CD4-positive, alpha-beta T cell treated with Interleukin-21 for 1 hour (primary cell): ENCODE data around the gene MRPS24.
"Not testable (repeated sequence)": the region's sequence is repeated elsewhere in the genome, so short reads cannot be mapped to it uniquely, and the experiment has no call there.

ENCODE experiments used
- DNase-seq: peaks from one replicate; pipeline ENCODE4 v3.0.0-alpha.2; 2020

The MRPS24 gene

DNA sequence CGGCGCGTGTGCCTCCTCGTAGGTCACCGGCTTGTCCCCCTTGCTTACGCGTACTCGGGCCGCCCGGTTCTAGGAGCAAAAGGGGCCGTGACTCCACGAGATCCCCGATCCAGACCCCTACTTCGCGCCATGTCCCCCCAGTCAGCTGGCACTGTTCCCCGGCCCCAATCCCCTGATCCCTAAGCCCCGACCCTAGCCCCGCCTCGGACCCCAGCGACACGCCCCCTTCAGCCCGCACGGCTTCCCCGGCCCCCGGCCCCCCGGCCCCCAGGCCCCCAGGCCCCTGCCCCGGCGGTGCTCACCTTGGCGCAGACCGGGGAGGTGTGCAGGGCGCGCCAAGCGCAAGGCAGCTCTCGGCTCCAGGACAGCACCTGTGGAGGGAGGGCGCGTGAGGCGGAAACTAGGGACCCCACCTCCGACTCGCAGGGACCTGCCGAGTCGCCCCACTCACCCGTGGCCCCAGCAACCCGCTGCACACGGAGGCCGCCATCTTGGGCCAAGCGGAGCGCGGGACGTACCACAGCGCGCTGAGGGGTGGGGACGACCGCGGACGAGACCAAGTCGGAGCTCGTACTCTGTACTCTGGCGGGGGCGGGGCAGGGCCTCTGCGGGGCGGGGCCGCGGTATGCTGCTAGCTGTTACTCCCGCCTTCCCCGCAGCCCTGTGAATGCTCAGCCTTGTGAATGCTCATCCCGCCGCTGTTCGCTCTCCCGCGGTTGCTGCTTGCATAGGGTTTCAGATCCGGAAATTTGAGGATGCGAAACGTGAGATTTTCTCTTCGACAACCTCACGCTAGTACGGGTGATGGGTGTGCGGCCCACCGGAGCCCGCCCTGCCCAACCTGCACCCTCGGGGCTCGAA, at the start of gene MRPS24:
MRPS24 (minus strand) TSS at position 512 of the 861 bp plus-strand sequence; CDS start at position 490, 22 bp downstream.
- peak; percentile 95 for DNase-seq

DNA sequence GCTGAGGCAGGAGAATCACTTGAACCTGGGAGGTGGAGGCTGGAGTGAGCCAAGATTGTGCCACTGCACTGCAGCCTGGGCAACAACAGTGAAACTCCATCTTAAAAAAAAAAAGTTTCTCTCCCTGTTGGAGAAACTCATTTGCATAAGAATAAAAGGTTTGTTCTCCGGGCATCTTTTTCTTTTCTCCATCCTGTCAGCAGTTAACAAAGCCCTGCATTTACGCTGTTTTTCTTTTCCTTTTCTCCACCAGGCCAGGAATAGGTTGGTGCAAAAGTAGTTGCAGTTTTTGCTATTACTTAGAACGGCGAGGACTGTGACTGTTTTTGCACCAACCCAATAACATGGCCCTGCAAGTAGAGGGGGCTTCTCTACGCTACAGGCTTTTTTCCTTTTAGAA, 46.6 kb upstream of the MRPS24 start:
- no peak for DNase-seq

DNA sequence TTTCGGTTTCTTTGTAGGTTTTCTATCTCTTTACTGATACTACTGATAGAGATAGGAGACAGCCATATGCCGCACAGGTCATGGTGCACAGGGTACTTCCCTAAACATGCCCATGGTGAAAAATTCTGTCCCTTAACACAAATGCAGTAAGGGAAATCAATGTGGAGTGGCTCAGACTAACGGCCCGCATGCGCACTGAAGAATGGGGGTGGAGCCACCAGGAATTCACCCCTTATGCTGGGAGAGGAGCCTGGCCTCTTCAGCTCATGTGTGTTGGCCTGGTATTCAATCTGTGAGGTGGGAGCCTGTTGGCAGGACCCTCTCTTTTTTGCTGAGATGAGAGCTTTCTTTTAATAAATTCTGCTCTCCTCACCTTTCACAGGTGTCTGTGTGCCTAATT, 45.5 kb upstream of the MRPS24 start:
- no peak for DNase-seq

DNA sequence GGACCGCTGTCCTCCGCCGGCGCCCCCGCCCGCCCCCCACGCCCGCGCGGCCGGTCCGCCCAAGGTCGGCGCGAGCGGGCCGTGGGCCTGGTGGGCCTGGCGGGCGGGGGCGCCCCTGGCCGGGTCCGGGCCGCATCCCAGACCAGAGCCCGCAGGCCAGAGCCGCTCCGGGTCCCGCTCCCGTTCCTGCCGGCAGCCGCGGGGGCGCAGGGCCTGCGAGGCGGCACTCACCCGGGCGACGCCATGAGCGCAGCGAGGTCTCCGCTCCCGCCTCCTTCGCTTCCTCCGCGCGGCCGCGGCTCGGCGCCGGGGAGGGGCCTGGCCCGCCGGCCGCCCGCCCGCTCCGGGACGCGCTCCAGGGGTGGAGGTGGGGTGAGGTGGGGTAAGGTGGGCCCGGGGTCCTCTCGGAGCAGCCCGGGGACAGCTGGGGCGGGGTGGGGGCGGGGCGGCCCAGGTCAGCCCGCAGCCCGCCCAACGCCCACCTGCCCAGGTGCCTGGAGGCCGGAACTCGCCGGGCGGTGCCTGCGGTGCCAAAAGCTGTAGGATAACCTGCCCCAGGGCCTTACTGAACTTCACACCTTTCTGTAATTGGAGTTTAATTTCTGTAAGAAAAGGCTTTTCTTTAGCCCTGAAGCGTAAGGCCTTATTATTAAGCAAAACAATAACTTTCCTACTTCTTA, 37.2 kb upstream of the MRPS24 start, which contains the start of gene URGCP:
URGCP (minus strand) TSS at position 266 of the 680 bp plus-strand sequence; CDS start at position 245, 21 bp downstream.
- peak; percentile 52 for DNase-seq

DNA sequence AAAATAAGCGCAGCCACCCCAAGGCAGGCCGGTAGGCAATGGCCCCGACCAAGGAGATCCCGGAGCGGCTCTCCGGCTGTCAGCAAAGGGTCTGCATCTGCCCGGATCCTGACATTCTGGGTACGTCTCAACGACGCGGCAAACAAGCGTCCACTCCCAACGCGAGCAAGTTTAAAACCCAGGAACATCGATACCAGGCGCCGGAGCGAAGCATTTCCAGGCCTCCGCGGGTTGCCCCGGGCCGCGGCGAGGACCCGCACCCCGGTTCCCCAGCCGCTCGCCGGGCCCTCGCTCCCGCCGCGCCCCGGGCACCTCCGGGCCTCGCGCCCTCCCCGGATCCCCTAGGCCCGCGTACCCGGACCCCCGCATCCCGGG, 36.6 kb upstream of the MRPS24 start:
- DNase-seq: peak; percentile 4

DNA sequence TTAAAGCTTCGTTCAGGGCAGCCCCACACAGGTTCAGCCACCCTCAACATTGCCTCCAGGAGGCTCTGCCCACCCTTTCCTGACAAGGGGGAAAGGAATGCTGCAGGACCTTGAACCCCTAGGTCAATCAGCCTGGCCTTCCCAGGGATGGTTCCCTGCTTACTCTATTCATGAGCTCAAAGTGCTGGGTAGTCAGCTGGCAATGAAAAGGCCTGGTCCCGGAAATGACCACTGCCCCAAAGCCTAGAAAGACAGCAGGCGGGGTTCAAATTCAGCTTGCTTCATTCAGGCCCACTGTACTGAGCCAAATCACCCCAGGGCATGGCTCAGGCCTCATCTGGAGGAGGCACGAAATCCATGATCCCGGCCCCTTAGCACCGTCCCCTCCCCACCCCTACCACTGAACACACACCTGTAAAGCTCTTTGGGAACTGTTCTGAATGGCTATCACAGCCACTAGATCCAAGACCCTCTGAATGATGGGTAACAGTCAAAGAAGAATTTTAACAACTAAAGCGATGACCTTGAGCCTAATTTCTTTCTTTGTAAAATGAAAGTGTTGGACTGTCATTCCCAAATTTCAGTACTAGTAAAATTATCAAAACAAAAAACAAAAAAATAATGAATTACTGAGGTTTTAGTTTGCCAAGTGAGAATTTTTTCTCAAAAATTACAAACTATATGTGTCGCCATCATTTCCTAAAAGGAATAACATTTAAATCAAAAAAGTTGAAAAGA, 36.1 kb upstream of the MRPS24 start:
- DNase-seq: no peak

DNA sequence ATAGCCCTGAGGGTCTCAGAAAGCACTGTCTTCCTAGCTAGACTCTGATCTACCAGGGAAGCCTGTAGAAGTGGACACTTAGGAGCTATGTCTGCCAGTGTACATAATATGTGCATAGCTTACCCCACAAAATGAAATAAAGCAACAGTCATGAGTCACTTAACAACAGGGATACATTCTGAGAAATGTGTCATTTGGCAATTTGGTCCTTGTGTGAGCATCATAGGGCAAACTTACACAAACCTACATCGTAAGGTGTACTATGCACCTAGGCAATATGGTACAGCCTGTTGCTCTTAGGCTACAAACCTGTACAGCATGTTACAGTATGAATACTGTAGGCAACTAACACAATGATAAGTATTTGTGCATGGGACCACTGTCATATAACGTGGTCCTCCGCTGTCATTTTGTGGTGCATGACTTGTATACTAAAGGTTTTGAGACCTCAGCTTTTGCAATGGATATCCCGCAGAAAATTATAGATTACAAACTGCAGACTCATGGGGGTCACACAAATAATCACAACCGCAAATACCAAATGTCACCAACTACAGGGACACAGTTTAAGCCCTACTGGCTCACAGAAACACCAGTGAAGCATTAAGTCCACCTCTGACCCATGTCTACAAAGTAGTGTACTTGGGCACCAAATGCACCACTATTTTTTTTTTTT, 35.4 kb upstream of the MRPS24 start:
- DNase-seq: no peak

DNA sequence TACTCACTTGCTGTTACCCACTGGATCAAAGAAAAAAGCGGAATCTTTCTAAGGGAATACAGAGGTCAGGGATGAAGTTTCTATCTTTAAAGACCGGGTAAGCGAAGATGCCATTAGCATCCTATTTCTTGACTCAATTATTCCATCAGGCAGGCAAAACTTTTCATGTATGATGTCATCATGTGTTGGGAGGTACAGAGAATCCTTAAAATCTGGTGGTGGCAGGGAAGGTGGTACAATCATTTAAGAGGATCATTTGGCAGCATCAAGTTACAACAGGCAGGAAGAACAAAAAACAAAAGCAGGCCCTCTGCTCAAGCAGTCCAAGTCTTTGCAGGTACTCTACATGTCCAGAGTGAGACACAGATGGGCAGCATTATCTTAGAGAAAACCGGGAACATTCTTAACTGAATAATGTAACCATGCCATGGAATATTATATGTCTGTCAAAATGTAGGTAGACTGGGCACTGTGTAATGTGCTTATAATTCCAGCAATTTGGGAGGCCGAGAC, 33.3 kb upstream of the MRPS24 start:
- no peak for DNase-seq

DNA sequence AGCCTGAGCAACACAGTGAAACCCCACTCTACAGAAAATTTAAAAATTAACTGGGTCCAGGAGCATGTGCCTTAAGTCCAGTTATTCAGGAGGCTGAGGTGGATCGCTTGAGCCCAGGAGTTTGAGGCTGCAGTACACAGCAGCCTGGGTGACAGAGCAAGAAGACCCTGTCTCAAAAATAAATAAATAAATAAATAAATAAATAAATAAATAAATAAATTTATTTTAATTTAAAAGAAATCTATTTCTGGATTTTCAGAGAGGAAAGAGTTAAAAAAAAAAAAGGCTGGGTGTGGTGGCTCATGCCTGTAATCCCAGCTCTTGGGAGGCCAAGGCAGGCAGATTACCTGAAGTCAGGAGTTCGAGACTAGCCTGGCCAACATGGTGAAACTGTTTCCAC, 29.3 kb upstream of the MRPS24 start:
- not testable (repeated sequence) for DNase-seq

DNA sequence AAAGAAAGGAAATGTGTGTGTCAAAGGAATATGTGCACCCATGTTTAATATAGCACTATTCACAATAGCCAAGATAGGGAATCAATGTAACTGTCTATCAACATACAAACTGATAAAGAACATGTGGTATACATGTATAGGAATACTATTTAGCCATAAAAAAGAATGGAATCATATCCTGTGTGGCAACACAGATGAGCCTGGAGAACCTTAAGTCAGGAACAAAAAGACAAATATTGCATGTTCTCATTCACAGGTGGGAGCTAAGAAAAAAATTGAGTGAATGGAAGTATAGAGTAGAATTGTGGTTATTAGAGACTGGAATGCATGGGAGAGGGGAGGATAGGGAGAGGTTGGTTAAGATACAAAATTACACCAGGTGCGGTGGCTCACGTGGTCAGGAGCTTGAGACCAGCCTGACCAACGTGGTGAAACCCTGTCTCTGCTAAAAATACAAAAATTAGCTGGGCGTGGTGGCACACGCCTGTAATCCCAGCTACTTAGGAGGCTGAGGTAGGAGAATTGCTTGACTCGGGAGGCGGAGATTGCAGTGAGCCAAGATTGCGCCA, 26.6 kb upstream of the MRPS24 start:
- DNase-seq: no peak

DNA sequence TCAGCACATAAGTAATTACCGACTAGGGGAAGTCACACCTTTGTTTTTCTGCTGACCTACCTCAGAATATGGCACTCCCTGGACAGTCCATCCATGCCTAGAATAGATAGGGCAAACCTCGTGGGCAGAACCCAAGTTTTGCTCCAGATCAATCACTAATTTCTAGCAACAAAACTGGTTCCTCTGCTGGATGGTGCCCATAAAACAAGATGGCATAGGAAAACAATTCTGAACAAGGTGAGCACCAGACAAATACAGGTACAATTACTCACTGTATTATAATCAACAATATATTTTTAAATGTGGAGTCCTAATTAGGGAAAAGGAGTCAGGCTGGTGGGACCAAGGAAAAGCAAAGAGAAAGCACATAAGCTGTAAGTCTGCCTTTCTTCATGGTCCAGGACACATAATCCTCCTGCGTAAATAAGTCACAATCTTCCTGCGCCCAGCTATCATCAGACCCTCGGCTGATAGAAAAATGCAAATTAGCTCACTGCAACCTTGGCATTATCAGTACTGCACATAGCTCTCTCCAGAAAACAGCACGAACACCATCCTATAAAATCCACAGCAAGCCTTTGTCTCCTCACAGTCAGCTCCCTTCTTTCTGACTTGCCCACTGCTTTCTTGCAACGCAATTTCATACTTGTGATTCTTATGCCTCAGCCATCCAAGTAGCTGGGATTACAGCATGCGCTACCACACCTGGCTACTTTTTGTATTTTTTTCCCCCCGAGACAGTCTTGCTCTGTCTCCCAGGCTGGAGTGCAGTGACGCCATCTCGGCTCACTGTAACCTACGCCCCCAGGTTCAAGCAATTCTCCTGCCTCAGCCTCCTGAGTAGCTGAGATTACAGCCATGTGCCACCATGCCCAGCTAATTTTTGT, 22.0 kb upstream of the MRPS24 start:
- DNase-seq: no peak

DNA sequence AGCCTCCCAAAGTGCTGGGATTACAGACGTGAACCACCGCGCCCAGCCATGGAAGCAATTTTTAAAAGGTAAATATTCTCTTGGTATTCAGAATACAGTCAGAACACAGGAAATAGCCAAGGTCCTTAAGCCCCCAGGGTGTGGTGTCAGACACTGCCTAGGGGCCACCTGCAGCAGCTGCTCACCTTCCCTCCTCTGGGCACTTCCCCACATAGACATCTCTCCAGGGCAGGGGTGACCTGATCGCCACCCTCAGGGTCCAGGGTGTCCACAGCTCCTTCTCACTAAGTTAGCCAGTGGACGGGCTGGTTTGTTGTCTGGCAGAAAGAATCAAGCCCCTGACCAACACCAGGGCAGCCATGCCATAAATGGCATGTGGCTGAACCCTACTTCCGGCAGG, 21.2 kb upstream of the MRPS24 start:
- DNase-seq: no peak

DNA sequence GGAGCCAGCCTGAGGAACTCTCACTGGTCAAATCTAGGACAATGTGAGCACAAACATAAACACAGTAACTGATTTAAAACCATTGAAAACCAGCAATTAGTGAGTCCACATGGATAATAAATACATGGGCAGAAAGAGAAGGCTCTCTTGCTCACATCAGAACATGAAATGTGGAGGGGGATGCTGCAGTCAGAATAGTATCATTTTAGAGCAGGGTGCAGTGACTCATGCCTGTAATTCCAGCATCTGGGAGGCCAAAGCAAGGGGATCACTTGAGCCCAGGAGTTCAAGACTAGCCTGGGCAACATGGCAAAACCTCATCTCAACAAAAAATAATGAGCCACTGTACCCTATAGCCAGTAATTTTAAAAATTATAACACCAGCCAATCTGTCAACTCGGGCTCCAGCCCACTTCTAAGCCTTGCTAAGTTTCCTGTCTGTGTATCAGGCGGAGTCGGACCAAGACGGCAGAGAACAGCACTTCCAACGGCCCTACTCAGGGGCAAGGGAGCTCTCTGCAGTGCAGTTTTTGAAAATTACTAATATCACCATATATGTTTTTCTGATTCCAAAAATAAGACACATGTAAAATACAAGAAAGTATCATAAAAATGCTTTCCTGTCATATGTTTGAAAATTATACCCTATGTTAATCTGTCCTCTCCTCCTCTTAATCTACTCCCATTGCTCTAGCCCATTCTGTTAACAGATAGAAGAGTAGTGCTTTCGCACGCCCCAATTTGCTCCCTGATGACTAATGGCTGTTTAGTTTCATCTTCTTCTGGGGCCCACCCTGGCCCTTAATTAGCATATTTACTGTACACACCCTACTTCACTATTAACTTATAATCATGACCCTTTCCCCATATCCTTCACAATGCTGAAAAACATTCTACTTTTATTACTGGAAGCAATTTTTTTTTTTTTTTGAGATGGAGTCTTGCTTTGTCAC, 20.0 kb upstream of the MRPS24 start:
- no peak for DNase-seq

DNA sequence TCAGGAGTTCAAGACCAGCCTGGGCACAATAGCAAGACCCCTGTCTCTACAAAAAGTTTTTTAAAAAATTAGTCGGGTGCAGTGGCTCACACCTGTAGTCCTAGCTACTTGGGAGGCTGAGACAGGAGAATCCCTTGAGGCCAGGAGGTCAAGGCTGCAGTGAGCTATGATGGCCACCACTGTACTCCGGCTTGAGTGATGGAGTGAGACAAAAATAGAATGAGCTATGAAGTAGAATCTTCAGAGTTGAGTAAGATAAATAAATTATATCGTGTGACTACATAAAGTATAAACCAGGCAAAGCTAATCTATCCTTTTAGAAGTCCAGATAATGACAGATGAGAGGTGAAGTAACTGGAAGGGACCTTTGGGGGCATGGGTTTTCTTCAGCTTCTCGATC, 15.3 kb upstream of the MRPS24 start:
- no peak for DNase-seq

DNA sequence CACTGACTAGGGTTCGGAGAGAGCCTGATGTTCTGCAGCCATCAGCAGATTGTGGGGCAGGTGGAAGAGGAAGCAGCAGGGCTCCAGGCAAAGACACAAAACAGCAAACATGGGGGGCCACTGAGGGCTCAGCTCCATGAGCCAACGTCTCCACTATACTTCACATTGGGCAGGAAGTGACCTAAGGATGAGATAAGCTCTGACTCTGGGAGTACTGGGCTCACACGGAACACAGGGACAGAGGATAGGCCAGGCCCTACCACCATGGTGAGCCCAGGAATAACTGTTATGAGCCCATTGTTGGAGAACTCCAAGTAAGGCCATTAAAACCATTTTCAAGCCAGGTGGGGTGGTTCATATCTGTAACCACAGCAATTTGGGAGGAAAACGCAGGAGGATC, 14.9 kb upstream of the MRPS24 start:
- DNase-seq: no peak

DNA sequence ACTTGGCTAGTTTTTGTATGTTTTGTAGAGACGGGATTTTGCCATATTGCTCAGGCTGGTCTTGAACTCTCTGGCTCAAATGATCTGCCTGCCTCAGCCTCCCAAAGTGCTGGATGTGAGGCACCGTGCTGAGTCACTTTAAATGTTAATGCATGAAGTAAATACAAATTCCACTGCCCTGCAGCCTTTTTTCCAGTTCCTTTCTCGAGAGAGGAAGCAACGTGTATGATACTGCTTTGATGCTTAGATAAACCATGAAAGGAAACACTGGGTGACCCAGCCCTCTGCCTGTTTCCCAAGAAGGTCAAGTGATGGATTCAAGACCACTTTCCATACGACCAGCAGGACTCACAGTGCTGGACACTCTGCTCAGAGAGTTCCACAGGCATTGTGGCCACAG, 11.3 kb upstream of the MRPS24 start:
- DNase-seq: no peak

DNA sequence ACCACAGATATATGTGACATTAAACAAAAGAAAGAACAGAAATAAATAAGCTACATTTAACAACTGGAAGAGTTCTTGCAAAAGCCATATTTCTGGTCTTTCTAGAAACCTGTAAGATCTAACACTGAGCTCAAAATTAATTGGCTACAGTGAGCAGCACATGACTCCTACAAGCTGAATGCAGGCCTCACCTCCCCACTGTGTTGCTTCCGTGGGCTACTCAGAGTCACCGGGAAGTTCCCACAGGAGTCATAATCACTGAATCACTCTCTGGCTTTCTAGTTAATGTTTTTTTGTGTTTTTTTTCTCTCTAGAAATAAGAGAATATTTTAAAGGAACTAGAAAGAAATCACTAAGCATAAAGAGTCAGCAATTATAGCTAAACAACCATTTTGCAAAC, 10.2 kb upstream of the MRPS24 start:
- no peak for DNase-seq

DNA sequence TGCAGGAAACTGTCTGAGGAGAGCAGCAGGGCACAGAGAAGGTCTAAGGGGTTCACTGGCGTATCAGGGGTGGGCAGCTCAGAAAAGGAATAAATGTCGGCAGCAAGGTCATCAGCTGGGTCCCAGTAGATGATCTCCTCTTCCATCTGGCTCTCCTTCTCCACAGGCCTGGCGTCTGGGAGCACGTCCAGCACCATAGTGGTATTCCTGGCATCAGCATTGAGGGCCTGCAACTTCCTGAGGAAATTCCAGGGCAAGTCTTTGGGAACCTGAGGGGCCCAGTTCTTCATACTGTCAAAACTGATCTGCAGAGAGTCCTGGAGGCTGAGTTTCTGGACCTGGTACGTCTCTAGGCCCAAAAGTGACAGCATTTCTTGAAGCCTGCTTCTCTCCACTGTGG, 9.6 kb upstream of the MRPS24 start:
- DNase-seq: no peak

DNA sequence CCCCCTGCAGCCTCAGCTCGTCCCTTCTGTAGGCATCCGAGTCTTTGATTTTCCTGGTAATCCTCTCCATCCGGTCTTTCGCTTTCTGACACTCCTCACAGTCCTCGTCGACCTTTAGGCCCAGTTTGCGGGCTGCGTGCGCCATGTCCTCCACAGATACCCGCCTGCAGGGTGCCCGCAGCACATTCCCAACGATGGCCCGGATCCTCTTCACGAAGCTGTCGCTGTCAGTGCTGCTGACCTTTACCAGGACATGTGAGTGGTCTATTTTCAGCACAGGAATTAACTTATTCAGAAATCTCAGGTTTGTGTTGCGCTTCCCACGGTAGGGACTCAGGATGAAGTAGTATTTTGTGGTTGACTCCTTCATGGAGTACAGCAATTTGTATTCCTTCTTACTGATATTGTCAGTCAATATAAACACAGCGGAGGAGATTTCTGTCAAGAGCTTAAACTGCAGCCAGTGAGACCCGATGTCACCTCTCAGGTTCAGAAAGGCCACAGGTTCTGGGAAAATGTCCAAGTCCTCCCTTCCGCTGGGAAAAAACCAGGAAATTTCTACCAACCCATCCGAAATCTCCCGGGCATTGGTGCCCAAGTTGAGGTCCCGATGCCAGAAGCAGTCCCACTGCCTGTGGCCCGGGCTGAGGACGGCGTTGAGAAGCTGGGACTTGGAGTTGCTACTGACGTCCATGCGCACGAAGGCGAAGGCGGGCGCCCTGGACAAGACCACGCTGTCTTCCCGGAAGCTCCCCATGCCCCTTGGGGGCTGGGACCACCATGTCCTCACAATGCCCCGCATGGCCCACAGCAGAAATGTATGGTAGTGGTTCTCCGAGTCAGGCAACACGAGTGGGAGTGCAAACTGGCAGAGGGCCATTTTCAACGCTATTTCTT, 8.9 kb upstream of the MRPS24 start:
- no peak for DNase-seq
